Natural killer cell (primary cell): ENCODE data around the gene KDSR. TPM values are rescaled to one million over a fixed set of nuclear protein-coding genes. Genes with fewer than 3 reads are reported as not detected.

Experiments used
- ATAC-seq, 3 donors: fragments of 150-1000 bp in 2 of 3; fragments of 200-7000 bp in 1 of 3; cut with Tn5 transposase; 1 replicate in 1 of 3; 2 replicates in 2 of 3; pipeline ENCODE4 v1.10.0; 2021; ENCODE audit warnings: mild to moderate bottlenecking in 2 of 3, moderate library complexity in 2 of 3
- DNase-seq, 2 donors: peaks; one replicate each; pipeline versions ENCODE4 v3.0.0 to v3.0.0-alpha.2; 2013 to 2021; ENCODE audit warnings: mixed read lengths in 1 of 2
- H3K27ac ChIP-seq: one replicate; pipeline ENCODE4 v1.5.1; 2013; ENCODE audit warnings: mild to moderate bottlenecking, low read length
- H3K27me3 ChIP-seq: one replicate; pipeline ENCODE4 v1.6.1; 2013; ENCODE audit warnings: low read length; ENCODE audit not compliant: control insufficient read depth, insufficient read depth
- H3K36me3 ChIP-seq: one replicate; pipeline ENCODE4 v1.6.1; 2013; ENCODE audit warnings: low read length; ENCODE audit not compliant: control insufficient read depth, insufficient read depth
- H3K4me1 ChIP-seq: one replicate; pipeline ENCODE4 v1.6.1; 2013; ENCODE audit warnings: low read length; ENCODE audit not compliant: control insufficient read depth, insufficient read depth
- H3K4me3 ChIP-seq: one replicate; pipeline ENCODE4 v1.5.1; 2013; ENCODE audit warnings: low read length
- H3K9me3 ChIP-seq: one replicate; pipeline ENCODE4 v1.6.1; 2013; ENCODE audit warnings: low read length; ENCODE audit not compliant: control insufficient read depth, insufficient read depth
- H3K27ac Mint-ChIP-seq, 2 donors: one replicate each; pipeline ENCODE4 v1.8.0; 2022; ENCODE audit warnings: mild to moderate bottlenecking in 2 of 2, mixed read lengths in 2 of 2, moderate library complexity in 1 of 2
- H3K27me3 Mint-ChIP-seq, 2 donors: one replicate each; pipeline ENCODE4 v1.8.0; 2022; ENCODE audit warnings: low read depth in 2 of 2, mixed read lengths in 2 of 2
- H3K36me3 Mint-ChIP-seq: one replicate; pipeline ENCODE4 v1.8.0; 2022; ENCODE audit warnings: mixed read lengths
- H3K4me1 Mint-ChIP-seq, 2 donors: one replicate each; pipeline ENCODE4 v1.8.0; 2022; ENCODE audit warnings: mixed read lengths in 2 of 2
- H3K4me3 Mint-ChIP-seq: one replicate; pipeline ENCODE4 v1.8.0; 2022; ENCODE audit warnings: mild to moderate bottlenecking, moderate library complexity, mixed read lengths
- H3K9me3 Mint-ChIP-seq, 2 donors: one replicate each; pipeline ENCODE4 v1.8.0; 2022; ENCODE audit warnings: mixed read lengths in 2 of 2
- CTCF ChIP-seq: fragments of 200-600 bp; IDR thresholded peaks from one replicate; pipeline ENCODE4 v1.8.0; 2022; ENCODE audit warnings: antibody characterized with exemption
- WGBS: methylation state at CpG from one replicate; pipeline ENCODE4 v1.1.7; 2013; ENCODE audit warnings: missing lambda C conversion rate; ENCODE audit not compliant: insufficient coverage; 5-methylcytosine and 5-hydroxymethylcytosine counted together
- intact Hi-C: fragments of 100-400 bp; cut with micrococcal nuclease; formaldehyde crosslinking; loops from one replicate; pipeline ENCODE4 v1.14.2; 2022
- total RNA-seq, 4 donors: library from RNA; stranded (reverse); fragments of 120-200 nt in 1 of 4; gene quantifications; one replicate each; pipeline versions ENCODE4 v1.2.3 to v1.2.4, GENCODE V29; 2013 to 2022

Gene KDSR
- total RNA-seq, 3 donors from 2014 or later (not counting 1 experiment from before 2014, with no cell fraction given): 11.1 to 15.1 (median 11.6) TPM

DNA sequence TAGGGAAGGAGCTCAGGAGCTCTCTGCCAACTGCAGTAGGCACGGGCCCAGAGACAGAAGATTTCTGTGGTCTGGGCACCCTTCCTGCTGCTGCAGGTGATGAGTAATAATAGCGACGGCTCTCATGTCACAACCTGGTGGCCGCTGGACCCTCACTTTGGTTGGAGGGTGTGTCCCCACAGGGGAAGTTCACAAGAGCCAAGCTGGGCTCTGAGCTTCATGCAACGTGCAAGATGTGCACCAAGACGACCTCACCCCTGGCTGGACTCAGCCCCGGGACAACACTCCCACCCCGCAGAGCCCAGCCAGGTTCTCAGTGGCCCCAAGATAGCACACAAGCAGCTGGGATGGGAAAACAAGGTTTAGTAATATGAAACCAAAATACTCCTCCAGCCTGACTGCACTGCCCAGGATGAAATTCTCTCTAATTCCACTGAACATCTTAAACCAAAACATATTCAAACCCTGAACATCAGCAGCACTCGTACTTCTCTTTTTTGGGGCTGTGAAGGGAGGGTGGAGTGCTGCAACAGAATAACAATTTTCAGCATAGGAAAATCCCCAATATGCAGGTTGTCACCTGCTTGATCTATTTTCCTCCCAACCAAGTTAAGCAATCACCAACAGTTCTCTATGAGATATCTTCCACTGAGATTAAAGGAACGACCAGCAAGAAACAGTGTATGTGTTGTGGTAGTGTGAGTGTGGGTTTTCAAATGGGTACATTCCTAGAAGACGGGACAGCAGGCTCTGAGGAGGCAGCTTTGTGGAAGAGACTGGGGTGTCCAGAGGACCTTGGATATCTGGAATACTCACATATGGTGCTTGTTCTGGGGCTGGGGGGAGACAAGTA, 73.9 kb downstream of the KDSR start:
- peak overlapping the region; percentile 7 to 72 for H3K27ac Mint-ChIP-seq
- 13% methylated on average over 10 of the region's 11 CpGs for WGBS
- H3K36me3 Mint-ChIP-seq: no peaks in the 10 kb centered on the region
- Histone ChIP-seq H3K27ac (peak overlapping the region; percentile 49), H3K27me3 (no peaks in the 10 kb centered on the region), H3K9me3 (no peaks in the 10 kb centered on the region), H3K36me3 (peaks cover 3% of the 10 kb centered on the region), H3K4me1 (peaks cover 40% of the 10 kb centered on the region), H3K4me3 (no peak overlapping the region)
- H3K9me3 Mint-ChIP-seq: no peaks in the 10 kb centered on the region
- intact Hi-C loops: no loop called here
- H3K27me3 Mint-ChIP-seq: no peaks in the 10 kb centered on the region
- no peak for TF ChIP-seq CTCF
- ATAC-seq (peak; percentile 62 to 73 (median 64)), DNase-seq (peak in 1 of 2 donors; percentile 43)
- peaks cover 4 to 9% of the 10 kb centered on the region in 2 donors for H3K4me1 Mint-ChIP-seq
- H3K4me3 Mint-ChIP-seq: peak overlapping the region; percentile 3

GRCh38 chr18:63291278-63291677, 75.7 kb downstream of the KDSR start:
- Histone ChIP-seq H3K27me3 (no peaks in the 10 kb centered on the region), H3K4me3 (no peak overlapping the region), H3K36me3 (peaks cover 2% of the 10 kb centered on the region), H3K27ac (peak overlapping the region; percentile 58), H3K4me1 (peaks cover 46% of the 10 kb centered on the region), H3K9me3 (no peaks in the 10 kb centered on the region)
- H3K27ac Mint-ChIP-seq: peak overlapping the region in 1 of 2 donors; percentile 79
- intact Hi-C loops: no loop called here
- H3K27me3 Mint-ChIP-seq: no peaks in the 10 kb centered on the region
- peak overlapping the region; percentile 61 for H3K4me3 Mint-ChIP-seq
- DNase-seq (no peak), ATAC-seq (peak; percentile 25 to 48 (median 42))
- WGBS: 61% methylated on average over 4 of the region's 5 CpGs
- H3K4me1 Mint-ChIP-seq: peaks cover 0 to 8% of the 10 kb centered on the region in 2 donors
- H3K9me3 Mint-ChIP-seq: no peaks in the 10 kb centered on the region
- no peaks in the 10 kb centered on the region for H3K36me3 Mint-ChIP-seq
- no peak for TF ChIP-seq CTCF

- 35% methylated on average over 7 of the region's 7 CpGs for WGBS
- H3K9me3 ChIP-seq: no peaks in the 10 kb centered on the region
- H3K27me3 ChIP-seq: no peaks in the 10 kb centered on the region
- H3K4me3 ChIP-seq: no peak overlapping the region
- H3K36me3 ChIP-seq: peaks cover 2% of the 10 kb centered on the region
- TF ChIP-seq CTCF: no peak
- no peaks in the 10 kb centered on the region for H3K27me3 Mint-ChIP-seq
- H3K27ac Mint-ChIP-seq: peak overlapping the region in 1 of 2 donors; percentile 79
- peak in 2 of 3 donors; percentile 20 to 61 for ATAC-seq
- peaks cover 47% of the 10 kb centered on the region for H3K4me1 ChIP-seq
- intact Hi-C loops: no loop called here
- H3K4me1 Mint-ChIP-seq: peaks cover 0 to 6% of the 10 kb centered on the region in 2 donors
- no peaks in the 10 kb centered on the region for H3K9me3 Mint-ChIP-seq
- DNase-seq: peak in 1 of 2 donors; percentile 63
- peak overlapping the region; percentile 61 for H3K4me3 Mint-ChIP-seq
- H3K36me3 Mint-ChIP-seq: no peaks in the 10 kb centered on the region
- H3K27ac ChIP-seq: peak overlapping the region; percentile 58
Measured at GRCh38 chr18:63290821-63291200, 76.2 kb downstream of the KDSR start.
